Activated T-helper 17 cell treated with anti-CD3 and anti-CD28 coated beads, Interleukin-2, amount 50 U/mL, for 72 hours (primary cell): ENCODE data around the gene AMZ2. TPM values are rescaled to one million over a fixed set of nuclear protein-coding genes. Genes with fewer than 3 reads are reported as not detected.
"Not testable (repeated sequence)": the region's sequence is repeated elsewhere in the genome, so short reads cannot be mapped to it uniquely, and the experiment has no call there.

Experiments used
- ATAC-seq: fragments of 150-1000 bp; cut with Tn5 transposase; replicated peaks from 2 replicates; pipeline ENCODE4 v1.10.0; 2021; ENCODE audit warnings: mild to moderate bottlenecking, moderate library complexity
- H3K27ac Mint-ChIP-seq: one replicate; pipeline ENCODE4 v1.8.0; 2022; ENCODE audit warnings: mixed read lengths
- H3K27me3 Mint-ChIP-seq: one replicate; pipeline ENCODE4 v1.8.0; 2022; ENCODE audit warnings: mixed read lengths
- H3K36me3 Mint-ChIP-seq: one replicate; pipeline ENCODE4 v1.8.0; 2022; ENCODE audit warnings: low read depth, mild to moderate bottlenecking, mixed read lengths
- H3K4me1 Mint-ChIP-seq: one replicate; pipeline ENCODE4 v1.8.0; 2022; ENCODE audit warnings: mixed read lengths
- H3K4me3 Mint-ChIP-seq: one replicate; pipeline ENCODE4 v1.8.0; 2022; ENCODE audit warnings: mild to moderate bottlenecking, mixed read lengths
- H3K9me3 Mint-ChIP-seq: one replicate; pipeline ENCODE4 v1.8.0; 2022; ENCODE audit warnings: mixed read lengths
- total RNA-seq, 2 donors: library from RNA; stranded (reverse); gene quantifications; one replicate each; pipeline ENCODE4 v1.2.3, GENCODE V29; 2022

Gene AMZ2
- total RNA-seq, 2 donors from 2014 or later: 100 to 112 TPM

DNA sequence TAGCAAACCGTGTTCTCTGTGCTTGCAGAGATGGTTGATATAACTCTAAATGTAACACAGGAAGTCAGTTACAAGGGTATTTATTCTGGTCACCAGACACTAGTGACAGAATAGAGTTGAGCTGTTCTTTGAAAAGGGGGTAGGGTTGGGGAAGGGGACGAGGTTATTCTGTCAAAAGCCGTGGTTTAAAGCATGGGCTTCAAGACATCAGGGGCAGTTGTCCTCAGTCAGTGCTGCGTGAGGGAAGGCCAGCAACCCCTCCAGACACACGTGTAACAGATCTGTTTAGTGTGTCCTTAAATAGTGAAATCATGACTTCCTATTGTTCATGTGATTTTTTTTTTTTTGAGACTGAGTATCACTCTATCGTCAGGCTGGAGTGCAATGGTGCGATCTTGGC is 5.6 kb downstream of the AMZ2 start:
- H3K9me3 Mint-ChIP-seq, H3K27me3 Mint-ChIP-seq, ATAC-seq: not testable (repeated sequence)
- Mint-ChIP-seq H3K4me1 (peaks cover 42% of the 10 kb centered on the region), H3K4me3 (peak overlapping the region; percentile 53), H3K36me3 (peaks cover 97% of the 10 kb centered on the region), H3K27ac (peak overlapping the region; percentile 64)

DNA sequence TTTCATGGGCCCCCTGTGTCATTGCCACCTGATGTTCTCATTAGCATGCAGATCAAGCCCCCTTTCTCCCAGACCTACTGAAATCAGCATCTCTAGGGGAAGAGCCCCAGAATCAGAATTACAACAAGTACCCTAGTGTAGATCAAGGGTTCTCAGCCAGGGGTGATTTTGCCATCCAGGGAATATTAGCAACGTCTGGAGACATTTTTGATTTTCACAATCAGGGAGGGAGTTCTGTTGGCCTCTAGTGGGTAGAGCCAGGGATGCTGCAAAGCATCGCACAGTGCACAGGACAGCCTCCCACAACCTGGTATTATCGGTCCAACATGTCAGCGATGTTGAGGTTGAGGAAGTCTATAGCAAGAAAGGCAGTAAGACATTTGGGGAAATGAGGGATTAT is 7.3 kb downstream of the AMZ2 start:
- no peaks in the 10 kb centered on the region for H3K27me3 Mint-ChIP-seq
- H3K36me3 Mint-ChIP-seq: peaks cover 80% of the 10 kb centered on the region
- H3K4me1 Mint-ChIP-seq: peaks cover 50% of the 10 kb centered on the region
- peak overlapping the region; percentile 49 for H3K27ac Mint-ChIP-seq
- H3K4me3 Mint-ChIP-seq: peak overlapping the region; percentile 53
- no peaks in the 10 kb centered on the region for H3K9me3 Mint-ChIP-seq
- no peak for ATAC-seq

DNA sequence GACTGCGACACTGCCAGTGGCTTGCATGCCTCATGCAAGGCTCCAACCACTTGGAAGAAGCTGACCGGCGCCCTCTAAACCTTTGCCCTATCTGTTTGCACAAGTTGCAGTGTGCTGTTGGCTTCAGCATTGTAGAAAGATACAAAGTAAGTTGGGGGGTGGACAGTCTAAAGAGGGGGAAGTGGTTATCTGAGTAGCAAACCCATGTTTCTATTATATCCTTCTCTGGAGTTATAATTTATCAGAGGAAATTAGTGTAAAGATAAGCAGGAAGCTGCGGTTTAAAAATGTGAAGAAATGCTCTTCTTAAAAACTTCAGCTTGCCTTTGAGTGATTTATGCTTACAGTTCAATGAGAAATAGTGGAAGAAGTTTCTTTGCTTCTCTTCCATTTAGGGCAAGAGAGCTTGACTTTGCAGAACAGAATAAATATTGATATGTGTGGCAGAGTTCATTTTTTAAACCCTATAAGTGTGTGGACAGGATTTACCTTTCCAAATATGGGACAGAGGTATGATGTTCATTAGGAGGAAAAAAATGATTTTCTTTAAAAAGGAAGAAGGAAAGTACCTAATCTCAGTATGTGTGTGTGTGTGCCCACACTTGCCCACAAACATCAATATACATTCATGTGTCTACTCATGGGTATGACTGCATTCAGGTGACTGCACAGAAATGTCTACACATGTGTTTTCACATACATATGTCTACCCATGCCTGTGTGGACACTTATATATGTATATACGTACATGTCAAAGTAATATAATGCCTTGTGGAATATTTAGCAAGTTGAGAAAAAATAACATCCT is 8.1 kb downstream of the AMZ2 start:
- peak; percentile 81 for ATAC-seq
- peak overlapping the region; percentile 49 for H3K27ac Mint-ChIP-seq
- H3K4me3 Mint-ChIP-seq: peak overlapping the region; percentile 53
- H3K4me1 Mint-ChIP-seq: peaks cover 50% of the 10 kb centered on the region
- H3K27me3 Mint-ChIP-seq: no peaks in the 10 kb centered on the region
- peaks cover 72% of the 10 kb centered on the region for H3K36me3 Mint-ChIP-seq
- H3K9me3 Mint-ChIP-seq: no peaks in the 10 kb centered on the region

DNA sequence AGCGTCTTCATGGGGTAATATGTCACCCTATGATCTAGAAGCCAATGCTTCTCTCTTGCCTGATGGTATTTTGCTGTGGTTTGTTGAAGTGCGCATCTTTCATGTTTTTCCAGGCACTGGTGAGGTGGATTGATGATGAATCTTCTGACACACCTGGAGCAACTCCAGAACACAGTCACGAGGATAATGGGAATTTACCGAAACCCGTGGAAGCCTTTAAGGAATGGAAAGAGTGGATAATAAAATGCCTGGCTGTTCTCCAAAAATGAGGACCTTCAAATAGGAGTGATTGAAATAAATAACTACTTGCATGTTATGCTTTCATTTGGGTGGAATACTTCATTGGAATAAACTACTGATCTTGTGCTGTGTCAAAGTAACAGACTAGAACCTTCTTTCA is 8.9 kb downstream of the AMZ2 start:
- Mint-ChIP-seq H3K27ac (peak overlapping the region; percentile 52), H3K4me1 (peaks cover 50% of the 10 kb centered on the region), H3K4me3 (peak overlapping the region; percentile 53), H3K36me3 (peaks cover 64% of the 10 kb centered on the region)
- not testable (repeated sequence) for H3K9me3 Mint-ChIP-seq, H3K27me3 Mint-ChIP-seq, ATAC-seq

DNA sequence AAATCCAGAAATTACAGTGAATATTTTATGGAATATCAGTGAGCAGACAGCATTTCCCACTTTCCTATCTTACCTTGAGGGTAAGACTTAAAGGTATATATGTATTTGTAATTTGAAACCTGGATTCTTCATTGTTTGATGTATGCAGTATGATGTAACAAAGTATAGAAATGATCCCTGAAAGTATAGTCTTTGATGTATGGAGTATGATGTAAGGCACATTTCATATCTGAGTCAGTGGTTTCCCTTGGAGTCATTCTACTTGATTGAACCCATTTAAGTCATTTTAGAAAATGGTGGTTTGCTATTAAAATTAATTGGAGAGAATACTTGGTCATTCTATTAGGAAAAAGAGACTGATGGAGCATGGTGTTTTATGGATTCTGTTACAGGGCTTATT is 10.1 kb downstream of the AMZ2 start:
- Mint-ChIP-seq H3K27me3 (no peaks in the 10 kb centered on the region), H3K36me3 (peaks cover 52% of the 10 kb centered on the region), H3K4me3 (peak overlapping the region; percentile 53), H3K27ac (peak overlapping the region; percentile 88), H3K9me3 (no peaks in the 10 kb centered on the region), H3K4me1 (peaks cover 53% of the 10 kb centered on the region)
- ATAC-seq: peak; percentile 47

DNA sequence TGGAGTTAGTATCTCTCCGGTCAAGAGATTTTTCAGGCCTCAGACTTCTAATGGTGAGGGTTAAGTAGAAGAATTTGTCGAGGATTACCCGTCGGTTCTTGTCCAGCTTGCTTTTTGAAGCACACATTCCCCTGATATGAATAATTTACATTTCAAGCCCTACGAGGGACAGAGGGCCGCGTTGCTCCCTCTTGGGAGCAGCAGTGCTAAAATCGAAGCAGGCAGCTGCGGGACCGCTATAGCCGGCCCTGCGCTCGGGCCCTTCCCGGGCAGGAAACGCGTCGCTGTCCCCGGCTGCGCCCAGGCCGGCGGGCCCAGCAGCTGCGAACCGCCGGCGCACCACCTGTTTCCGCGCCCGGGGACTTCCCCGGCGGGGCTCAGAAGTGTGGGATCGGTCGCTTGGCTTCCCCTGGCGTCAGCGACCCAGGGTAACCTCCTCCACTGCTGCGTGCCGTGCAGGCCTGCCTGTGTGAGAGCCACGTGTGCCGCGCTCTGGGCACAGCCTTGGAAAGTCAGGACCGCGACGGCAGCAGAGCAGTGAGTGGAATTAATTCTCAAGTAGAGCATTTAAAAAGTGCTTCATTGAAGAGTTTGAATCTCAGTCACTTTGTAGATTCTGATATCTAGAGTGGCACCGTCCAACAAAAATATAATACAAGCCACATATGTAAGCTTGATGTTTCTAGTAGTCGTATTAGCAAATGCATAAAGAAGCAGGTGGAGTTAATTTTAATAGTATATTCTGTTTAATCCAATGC is 11.2 kb downstream of the AMZ2 start:
- Mint-ChIP-seq H3K4me1 (peaks cover 50% of the 10 kb centered on the region), H3K4me3 (peak overlapping the region; percentile 77), H3K36me3 (peaks cover 41% of the 10 kb centered on the region), H3K27ac (peak overlapping the region; percentile 84)
- H3K27me3 Mint-ChIP-seq, H3K9me3 Mint-ChIP-seq: not testable (repeated sequence)
- peak; percentile 86 for ATAC-seq

DNA sequence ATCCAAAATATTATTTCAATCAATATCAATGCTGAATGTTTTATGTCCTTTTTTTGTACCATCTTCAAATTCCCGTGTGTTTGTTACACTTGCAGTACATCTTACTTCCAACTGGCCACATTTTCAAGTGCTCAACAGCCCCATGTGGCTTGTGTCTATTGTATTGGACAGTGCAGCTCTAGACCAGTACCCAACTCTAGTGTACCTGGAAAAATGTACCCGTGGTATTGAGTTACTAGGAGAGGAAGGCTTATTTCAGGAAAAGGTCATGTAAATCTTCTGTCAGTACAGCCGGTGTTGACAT is 11.8 kb downstream of the AMZ2 start:
- not testable (repeated sequence) for H3K27me3 Mint-ChIP-seq, ATAC-seq, H3K9me3 Mint-ChIP-seq
- Mint-ChIP-seq H3K4me1 (peaks cover 48% of the 10 kb centered on the region), H3K36me3 (peaks cover 35% of the 10 kb centered on the region), H3K27ac (peak overlapping the region; percentile 84), H3K4me3 (peak overlapping the region; percentile 77)

DNA sequence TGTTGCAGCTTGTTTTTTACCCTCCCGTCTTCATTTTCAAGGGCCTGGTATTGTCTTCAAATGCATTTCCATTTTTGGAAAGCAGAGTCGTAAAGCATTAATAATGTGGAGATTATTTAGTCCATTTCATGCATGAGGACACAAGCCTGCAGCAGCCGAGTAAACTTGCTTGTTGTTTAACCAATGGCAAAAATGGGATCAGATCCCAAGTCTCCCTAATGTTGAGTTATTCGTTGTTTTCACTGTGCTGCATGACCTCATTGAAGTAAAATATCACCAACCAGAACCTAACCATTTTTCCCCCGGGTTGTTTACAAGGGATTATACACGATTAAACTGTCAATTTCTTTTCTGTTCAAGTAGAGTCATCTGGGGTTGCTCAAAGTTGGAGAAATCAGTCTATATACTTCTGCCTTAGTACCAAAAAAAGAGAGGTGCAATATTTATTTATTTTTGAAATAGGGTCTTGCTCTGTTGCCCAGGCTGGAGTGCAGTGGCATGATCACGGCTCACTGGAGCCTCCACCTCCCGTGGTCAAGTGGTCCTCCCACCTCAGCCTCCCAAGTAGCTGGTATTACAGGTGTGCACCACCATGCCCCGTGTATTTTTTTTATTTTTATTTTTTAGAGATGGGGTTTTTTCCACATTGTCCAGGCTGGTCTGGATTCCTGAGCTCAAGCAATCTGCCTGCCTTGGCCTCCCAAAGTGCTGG is 12.4 kb downstream of the AMZ2 start:
- H3K36me3 Mint-ChIP-seq: peaks cover 29% of the 10 kb centered on the region
- H3K27me3 Mint-ChIP-seq: no peaks in the 10 kb centered on the region
- peaks cover 42% of the 10 kb centered on the region for H3K4me1 Mint-ChIP-seq
- peak overlapping the region; percentile 84 for H3K27ac Mint-ChIP-seq
- ATAC-seq: no peak
- peak overlapping the region; percentile 77 for H3K4me3 Mint-ChIP-seq
- H3K9me3 Mint-ChIP-seq: no peaks in the 10 kb centered on the region

DNA sequence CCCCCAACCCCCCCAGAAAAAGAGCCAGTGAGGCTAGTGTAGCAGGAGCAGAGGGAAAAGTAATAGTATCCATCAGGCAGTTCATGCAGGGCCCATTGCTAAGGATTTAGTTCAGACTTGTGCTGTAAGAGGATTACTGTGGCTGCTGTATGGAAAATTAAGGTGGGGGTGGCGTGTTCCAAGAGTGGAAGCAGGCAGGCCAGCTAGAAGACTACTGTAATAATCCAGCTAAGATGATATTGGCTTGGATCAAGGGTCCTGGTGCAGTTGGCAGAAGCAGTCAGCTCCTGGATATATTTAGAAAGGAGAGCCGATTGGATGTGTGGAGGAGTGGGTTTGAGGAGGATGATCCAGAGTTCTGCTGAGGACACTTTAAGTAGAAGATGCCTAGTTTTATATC is 14.6 kb downstream of the AMZ2 start:
- Mint-ChIP-seq H3K4me1 (peaks cover 24% of the 10 kb centered on the region), H3K36me3 (peaks cover 11% of the 10 kb centered on the region)
- H3K27ac Mint-ChIP-seq, ATAC-seq, H3K4me3 Mint-ChIP-seq, H3K9me3 Mint-ChIP-seq, H3K27me3 Mint-ChIP-seq: not testable (repeated sequence)

DNA sequence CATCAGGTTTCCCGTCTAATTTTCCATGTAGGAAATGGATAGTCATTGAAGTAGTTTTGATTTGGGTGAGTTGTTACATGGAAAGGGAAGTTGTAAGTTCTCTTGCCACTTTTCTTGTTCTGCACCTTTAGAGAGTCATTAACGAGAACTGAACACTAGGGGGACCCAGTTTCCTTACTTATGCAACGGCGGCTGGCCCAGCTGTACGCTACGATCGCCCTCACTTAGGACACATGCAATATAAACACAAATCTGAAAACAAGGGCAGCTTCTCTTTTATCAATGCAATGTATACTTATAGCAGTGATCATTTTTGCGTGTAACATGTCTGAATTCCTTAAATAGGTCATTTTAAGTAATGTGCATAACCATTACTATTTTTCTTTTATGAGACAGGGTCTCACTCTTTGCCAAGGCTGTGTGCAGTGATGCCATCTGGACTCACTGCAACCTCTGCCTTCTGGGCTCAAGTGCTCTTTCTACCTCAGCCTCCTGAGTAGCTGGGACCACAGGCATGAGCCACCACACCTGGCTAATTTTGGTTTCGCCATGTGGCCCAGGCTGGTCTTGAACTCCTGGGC is 15.3 kb downstream of the AMZ2 start:
- H3K27me3 Mint-ChIP-seq, H3K27ac Mint-ChIP-seq, H3K36me3 Mint-ChIP-seq, H3K9me3 Mint-ChIP-seq: not testable (repeated sequence)
- peak; percentile 56 for ATAC-seq
- Mint-ChIP-seq H3K4me1 (peaks cover 18% of the 10 kb centered on the region), H3K4me3 (peak overlapping the region; percentile 29)

DNA sequence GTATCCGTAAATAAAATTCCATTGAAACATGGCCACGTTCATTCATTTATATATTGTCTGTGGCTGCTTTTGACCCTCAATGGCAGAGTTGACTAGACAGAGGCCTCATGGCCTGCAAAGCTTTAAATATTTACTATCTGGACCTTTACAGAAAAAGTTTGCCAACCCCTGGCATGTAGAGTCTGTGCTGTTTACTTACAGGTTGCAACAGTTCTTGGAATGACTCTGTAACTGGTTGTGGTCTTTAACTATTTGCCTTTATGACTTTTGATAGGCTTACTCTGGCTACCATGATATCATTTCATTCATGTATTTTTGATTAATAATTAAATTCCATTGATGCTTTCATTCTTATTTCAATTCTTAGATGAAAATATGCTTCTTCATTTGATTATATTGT is 18.0 kb downstream of the AMZ2 start:
- H3K27ac Mint-ChIP-seq, H3K9me3 Mint-ChIP-seq: not testable (repeated sequence)

DNA sequence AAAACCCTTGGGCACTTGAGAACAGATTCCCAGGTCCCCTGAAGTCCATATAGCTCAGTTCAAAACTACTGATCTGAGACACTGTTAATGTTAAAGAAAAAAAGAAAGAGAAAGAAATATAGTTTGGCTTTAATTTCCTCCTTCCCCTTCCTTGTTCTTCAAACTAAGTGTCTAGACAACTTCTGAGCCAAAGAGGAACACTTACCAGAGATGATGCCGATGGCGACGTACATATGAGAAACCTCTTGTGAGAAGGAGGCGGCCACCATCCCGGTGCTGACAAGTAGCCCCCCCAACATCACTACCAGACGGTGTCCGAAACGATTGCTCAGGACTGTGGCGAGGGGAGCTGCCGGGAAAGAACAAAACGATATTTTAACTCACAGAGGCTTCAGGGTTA is 25.9 kb downstream of the AMZ2 start:
- H3K36me3 Mint-ChIP-seq: peaks cover 64% of the 10 kb centered on the region
- no peak for ATAC-seq
- no peaks in the 10 kb centered on the region for H3K27me3 Mint-ChIP-seq
- H3K4me3 Mint-ChIP-seq: no peak overlapping the region
- no peak overlapping the region for H3K27ac Mint-ChIP-seq
- no peaks in the 10 kb centered on the region for H3K4me1 Mint-ChIP-seq
- no peaks in the 10 kb centered on the region for H3K9me3 Mint-ChIP-seq

More for the DNA sequence above, 18.0 kb downstream of the AMZ2 start:
- peaks cover 30% of the 10 kb centered on the region for H3K36me3 Mint-ChIP-seq
- ATAC-seq, H3K4me3 Mint-ChIP-seq, H3K27me3 Mint-ChIP-seq: not testable (repeated sequence)
- H3K4me1 Mint-ChIP-seq: peaks cover 10% of the 10 kb centered on the region

DNA sequence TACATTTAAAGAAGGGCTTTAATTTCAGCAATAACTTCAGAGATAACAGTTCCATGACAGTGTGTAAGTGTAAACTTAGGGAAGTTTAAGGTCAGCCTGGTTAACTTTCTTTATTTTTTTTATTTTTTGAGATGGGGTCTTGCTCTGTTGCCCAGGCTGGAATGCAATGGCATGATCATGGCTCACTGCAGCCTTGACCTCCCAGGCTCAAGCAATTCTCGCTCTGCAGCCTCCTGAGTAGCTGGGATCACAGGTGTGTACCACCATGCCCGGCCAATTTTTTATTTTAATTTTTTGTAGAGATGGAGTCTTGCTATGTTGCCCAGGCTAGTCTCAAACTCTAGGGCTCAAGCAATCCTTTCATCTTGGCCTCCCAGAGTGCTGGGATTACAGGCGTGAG is 28.5 kb downstream of the AMZ2 start:
- H3K4me1 Mint-ChIP-seq, H3K4me3 Mint-ChIP-seq, H3K9me3 Mint-ChIP-seq, ATAC-seq, H3K27ac Mint-ChIP-seq, H3K27me3 Mint-ChIP-seq: not testable (repeated sequence)
- peaks cover 53% of the 10 kb centered on the region for H3K36me3 Mint-ChIP-seq

DNA sequence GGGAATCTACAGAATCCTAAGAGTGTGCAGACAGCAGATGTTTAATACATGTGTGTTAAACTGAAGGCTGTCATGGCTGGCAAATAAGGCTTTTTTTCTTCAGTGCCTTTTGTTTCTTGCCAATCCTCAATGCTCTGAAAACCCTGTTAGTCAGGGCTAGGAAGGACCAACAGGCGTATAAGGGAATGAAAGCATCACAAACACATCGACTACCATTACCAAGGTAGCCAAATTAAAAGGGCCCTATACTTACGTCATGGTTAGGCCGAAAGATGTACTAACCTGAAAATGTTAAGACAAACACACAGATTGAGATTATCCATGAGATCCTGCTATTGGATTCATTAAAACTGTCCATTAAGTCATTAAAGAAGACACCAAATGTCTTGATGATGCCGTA is 30.0 kb downstream of the AMZ2 start:
- Mint-ChIP-seq H3K4me3 (no peak overlapping the region), H3K36me3 (peaks cover 49% of the 10 kb centered on the region), H3K9me3 (no peaks in the 10 kb centered on the region), H3K27me3 (no peaks in the 10 kb centered on the region), H3K27ac (no peak overlapping the region), H3K4me1 (peaks cover 4% of the 10 kb centered on the region)
- no peak for ATAC-seq
